Esophagus muscularis mucosa (tissue), 4 donors: ENCODE data around the gene IGLL1. TPM values are rescaled to one million over a fixed set of nuclear protein-coding genes. Genes with fewer than 3 reads are reported as not detected.
A peak's percentile ranks its signal among the peaks of the same experiment; 100 is the strongest.

Source experiments
- DNase-seq: peaks from one replicate; pipeline ENCODE4 v3.0.0-alpha.2; 2017; ENCODE audit errors: extremely low spot score
- H3K27ac ChIP-seq, 4 donors: fragments of 200-600 bp; sonication (generic); replicated peaks in 1 of 4; 1 replicate in 3 of 4; 2 replicates in 1 of 4; pipeline ENCODE4 v1.5.1; 2016 to 2019; ENCODE audit warnings: mild to moderate bottlenecking in 1 of 4
- H3K27me3 ChIP-seq, 4 donors: fragments of 200-600 bp; sonication (generic); one replicate each; pipeline versions ENCODE4 v1.5.1 to v1.6.0; 2016 to 2019
- H3K36me3 ChIP-seq, 4 donors: fragments of 200-600 bp; sonication (generic); one replicate each; pipeline ENCODE4 v1.5.1; 2016 to 2019
- H3K4me1 ChIP-seq, 4 donors: fragments of 200-600 bp; sonication (generic); one replicate each; pipeline ENCODE4 v1.5.1; 2016 to 2019
- H3K4me3 ChIP-seq, 4 donors: fragments of 200-600 bp; sonication (generic); 1 replicate in 2 of 4; 2 replicates in 2 of 4; pipeline ENCODE4 v1.5.1; 2016 to 2019; ENCODE audit warnings: mild to moderate bottlenecking in 4 of 4, moderate library complexity in 1 of 4
- H3K9me3 ChIP-seq, 4 donors: fragments of 200-600 bp; sonication (generic); 1 replicate in 3 of 4; 2 replicates in 1 of 4; pipeline ENCODE4 v1.5.1; 2016 to 2019
- EP300 ChIP-seq: sonication (generic); formaldehyde crosslinking; IDR thresholded peaks from one replicate; pipeline ENCODE4 v1.6.1; 2017; ENCODE audit warnings: antibody characterized with exemption
- POLR2A ChIP-seq: fragments of 450-650 bp; IDR thresholded peaks from one replicate; pipeline ENCODE4 v1.6.1; 2017; ENCODE audit warnings: antibody characterized with exemption, moderate library complexity, mild to moderate bottlenecking, low read depth
- POLR2AphosphoS5 ChIP-seq, 2 donors: sonication (generic); formaldehyde crosslinking; IDR thresholded peaks; one replicate each; pipeline ENCODE4 v1.6.1; 2017; ENCODE audit warnings: antibody characterized with exemption in 2 of 2
- WGBS: methylation state at CpG from one replicate; pipeline ENCODE4 v1.1.5; 2018; 5-methylcytosine and 5-hydroxymethylcytosine counted together
- intact Hi-C: fragments of 100-400 bp; cut with DNase I; formaldehyde crosslinking; loops from one replicate; pipeline ENCODE4 v1.15.1; 2023
- total RNA-seq, 4 donors: library from RNA; depleted of rRNA; stranded (reverse); fragments of >200 nt; gene quantifications; one replicate each; pipeline versions ENCODE4 v1.1.0 to v1.2.1, GENCODE V29; 2016
- TF ChIP-seq, protein P1 (sequence below), 3 experiments: fragments of 200-600 bp in 2 of 3; fragments of 450-650 bp in 1 of 3; sonication (generic) in 2 of 3; IDR thresholded peaks; one replicate each; pipeline ENCODE4 v1.5.1; 2017 to 2019; ENCODE audit warnings: antibody characterized with exemption in 3 of 3, mild to moderate bottlenecking in 2 of 3, moderate library complexity in 1 of 3

Gene IGLL1
- total RNA-seq, 4 donors from 2014 or later, result not detected

DNA sequence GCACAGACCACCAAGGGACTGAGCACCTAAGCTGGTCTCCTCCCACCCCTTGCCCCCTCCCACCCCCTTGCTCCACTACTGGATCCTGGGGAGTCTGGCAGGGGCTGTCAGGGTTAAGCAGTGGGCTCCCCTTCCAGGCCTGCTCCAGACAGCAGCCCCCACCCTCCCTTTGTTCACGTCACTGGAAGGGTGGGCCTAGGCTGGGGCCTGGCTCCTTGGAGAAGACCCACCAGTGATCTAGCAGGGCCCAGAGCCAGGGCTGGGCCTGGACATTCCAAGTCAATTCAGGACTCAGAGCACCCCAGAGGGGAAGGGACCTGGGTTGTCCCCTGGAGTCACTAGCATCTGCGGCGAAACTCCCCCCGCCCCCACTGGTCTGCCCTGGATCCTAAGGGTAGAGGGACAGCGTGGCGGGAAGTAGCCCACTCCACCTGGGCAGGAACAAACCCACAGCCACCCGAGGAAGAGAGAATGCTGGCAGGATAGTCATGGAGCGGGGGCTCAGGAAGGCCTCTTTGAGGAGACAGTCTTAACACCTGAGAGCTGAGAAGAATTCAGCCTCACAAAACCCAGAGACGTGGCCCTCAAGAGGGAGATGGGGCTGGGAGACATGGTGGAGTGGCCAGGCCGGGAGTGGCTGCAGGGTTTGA is 45.8 kb downstream of the IGLL1 start:
- no peak for DNase-seq
- no peak overlapping the region for H3K4me3 ChIP-seq
- no peaks in the 10 kb centered on the region for H3K36me3 ChIP-seq
- WGBS, result 84% methylated on average over 4 of the region's 10 CpGs
- peaks cover 5 to 22% (median 11%) of the 10 kb centered on the region in 4 donors for H3K4me1 ChIP-seq
- no peaks in the 10 kb centered on the region for H3K27me3 ChIP-seq
- intact Hi-C loops, result loop anchor here (10.0 kb wide), 1 partner anchor 100 kb away; no protein-coding TSS in a partner anchor
- H3K27ac ChIP-seq, result no peak overlapping the region
- TF ChIP-seq POLR2A, result no peak
- TF ChIP-seq, protein P1, sequence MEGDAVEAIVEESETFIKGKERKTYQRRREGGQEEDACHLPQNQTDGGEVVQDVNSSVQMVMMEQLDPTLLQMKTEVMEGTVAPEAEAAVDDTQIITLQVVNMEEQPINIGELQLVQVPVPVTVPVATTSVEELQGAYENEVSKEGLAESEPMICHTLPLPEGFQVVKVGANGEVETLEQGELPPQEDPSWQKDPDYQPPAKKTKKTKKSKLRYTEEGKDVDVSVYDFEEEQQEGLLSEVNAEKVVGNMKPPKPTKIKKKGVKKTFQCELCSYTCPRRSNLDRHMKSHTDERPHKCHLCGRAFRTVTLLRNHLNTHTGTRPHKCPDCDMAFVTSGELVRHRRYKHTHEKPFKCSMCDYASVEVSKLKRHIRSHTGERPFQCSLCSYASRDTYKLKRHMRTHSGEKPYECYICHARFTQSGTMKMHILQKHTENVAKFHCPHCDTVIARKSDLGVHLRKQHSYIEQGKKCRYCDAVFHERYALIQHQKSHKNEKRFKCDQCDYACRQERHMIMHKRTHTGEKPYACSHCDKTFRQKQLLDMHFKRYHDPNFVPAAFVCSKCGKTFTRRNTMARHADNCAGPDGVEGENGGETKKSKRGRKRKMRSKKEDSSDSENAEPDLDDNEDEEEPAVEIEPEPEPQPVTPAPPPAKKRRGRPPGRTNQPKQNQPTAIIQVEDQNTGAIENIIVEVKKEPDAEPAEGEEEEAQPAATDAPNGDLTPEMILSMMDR (IDR thresholded peaks at IDR 0.05), result no peak
- no peak for TF ChIP-seq POLR2AphosphoS5 (IDR thresholded peaks at IDR 0.05)
- no peak for TF ChIP-seq EP300
- H3K9me3 ChIP-seq, result no peaks in the 10 kb centered on the region

- intact Hi-C loops, result loop anchor here (10.0 kb wide), 1 partner anchor 99 kb away; no protein-coding TSS in a partner anchor
- TF ChIP-seq POLR2AphosphoS5 (IDR thresholded peaks at IDR 0.05), result no peak
- TF ChIP-seq EP300, result no peak
- TF ChIP-seq, protein P1 (IDR thresholded peaks at IDR 0.05), result no peak
- TF ChIP-seq POLR2A, result no peak
- Histone ChIP-seq H3K4me3 (no peak overlapping the region), H3K27me3 (no peaks in the 10 kb centered on the region), H3K27ac (no peak overlapping the region), H3K4me1 (peaks cover 5 to 16% (median 8%) of the 10 kb centered on the region in 4 donors), H3K36me3 (no peaks in the 10 kb centered on the region), H3K9me3 (no peaks in the 10 kb centered on the region)
- 69% methylated on average over 8 of the region's 8 CpGs for WGBS
- DNase-seq, result no peak
These were observed 46.3 kb downstream of the IGLL1 start for GRCh38 chr22:23533771-23534191.

DNA sequence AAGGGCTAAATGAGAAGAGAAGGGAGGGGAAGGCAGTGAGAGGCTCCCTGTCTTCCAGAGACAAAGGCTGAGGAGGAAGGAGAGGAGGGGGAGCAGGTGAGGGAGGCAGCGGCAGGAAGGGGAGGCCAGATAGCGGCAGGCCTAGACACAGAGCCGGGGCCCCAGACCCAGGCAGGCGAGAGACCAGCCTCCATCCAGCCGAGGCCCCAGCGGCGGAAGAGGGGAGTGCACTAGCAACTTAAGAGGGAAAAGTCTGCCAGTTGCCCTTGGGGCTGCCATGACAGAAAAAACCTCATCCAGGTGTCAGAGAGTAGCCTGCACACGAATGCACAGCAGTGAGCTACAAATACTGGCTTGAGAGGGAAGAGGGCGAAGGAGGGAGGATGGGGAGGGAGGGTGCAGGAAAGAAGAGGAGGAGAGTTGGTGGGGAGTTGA is 46.7 kb downstream of the IGLL1 start:
- H3K4me3 ChIP-seq, result no peak overlapping the region
- TF ChIP-seq, protein P1 (IDR thresholded peaks at IDR 0.05), result peak in 1 of 3 experiments; percentile 30
- no peak for TF ChIP-seq EP300
- 39% methylated on average over 9 of the region's 9 CpGs for WGBS
- H3K36me3 ChIP-seq, result no peaks in the 10 kb centered on the region
- H3K27ac ChIP-seq, result no peak overlapping the region
- peaks cover 4 to 13% (median 5%) of the 10 kb centered on the region in 4 donors for H3K4me1 ChIP-seq
- intact Hi-C loops, result loop anchor here (10.0 kb wide), 1 partner anchor 99 kb away; no protein-coding TSS in a partner anchor
- no peaks in the 10 kb centered on the region for H3K27me3 ChIP-seq
- no peaks in the 10 kb centered on the region for H3K9me3 ChIP-seq
- no peak for DNase-seq

DNA sequence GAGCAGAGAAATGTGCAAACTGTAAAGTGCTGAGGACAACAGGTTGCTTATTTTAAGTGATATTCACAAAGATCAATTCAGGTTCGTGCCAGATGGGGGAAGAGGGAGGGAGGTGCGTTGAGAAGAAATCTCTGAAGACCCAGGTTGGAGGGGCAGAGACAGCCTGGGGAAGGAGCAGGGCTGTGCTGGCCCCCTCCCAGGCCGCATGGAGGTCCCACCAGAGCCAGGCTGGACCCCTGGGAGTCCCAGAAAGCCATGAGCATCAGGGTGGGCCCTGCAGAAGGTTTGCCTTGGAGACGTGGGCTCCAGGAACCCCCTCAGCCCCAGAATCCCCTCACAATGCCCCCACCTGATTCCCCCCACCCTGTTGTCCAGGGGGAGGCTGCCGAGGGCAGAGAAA is 47.4 kb downstream of the IGLL1 start:
- DNase-seq, result no peak
- Histone ChIP-seq H3K9me3 (no peaks in the 10 kb centered on the region), H3K27ac (no peak overlapping the region), H3K4me1 (peaks cover 0 to 7% (median 2%) of the 10 kb centered on the region in 4 donors), H3K36me3 (no peaks in the 10 kb centered on the region), H3K27me3 (no peaks in the 10 kb centered on the region), H3K4me3 (no peak overlapping the region)
- intact Hi-C loops, result loop anchor here (10.0 kb wide), 1 partner anchor 98 kb away; no protein-coding TSS in a partner anchor
- WGBS, result 91% methylated on average over 3 of the region's 5 CpGs
- TF ChIP-seq, protein P1 (IDR thresholded peaks at IDR 0.05), result no peak
- TF ChIP-seq POLR2A, result no peak
- TF ChIP-seq EP300, result no peak
- no peak for TF ChIP-seq POLR2AphosphoS5 (IDR thresholded peaks at IDR 0.05)
